PC-9 (cell line): ENCODE data around the gene CCDC9B. TPM values are rescaled to one million over a fixed set of nuclear protein-coding genes. Genes with fewer than 3 reads are reported as not detected.

Experiments used
- BruUV-seq: library from RNA; stranded (reverse); fragments of 400-500 nt; replicated peaks from 2 replicates; lab custom pipeline; 2021; lab: Mats Ljungman, UMichigan
- CTCF ChIA-PET: fragments of 300-600 bp; sonication (Branson Sonifier 250); formaldehyde crosslinking; loops from one replicate; lab custom pipeline; 2022; ENCODE audit warnings: antibody characterized with exemption; lab: Charles Lee
- POLR2A ChIA-PET: fragments of 300-600 bp; sonication (Branson Sonifier 250); formaldehyde crosslinking; loops from one replicate; lab custom pipeline; 2022; ENCODE audit warnings: antibody characterized with exemption; ENCODE audit not compliant: unreplicated experiment; lab: Charles Lee
- DNase-seq, 2 experiments: peaks; one replicate each; pipeline versions ENCODE4 v3.0.0 to v3.0.0-alpha.2; 2015 to 2022; ENCODE audit warnings: mixed read lengths in 1 of 2
- H2AFZ ChIP-seq: fragments of 200-600 bp; sonication (generic); 2 replicates; pipeline ENCODE4 v1.8.1; 2017; ENCODE audit warnings: antibody characterized with exemption
- H3F3A ChIP-seq: fragments of 200-600 bp; sonication (generic); 2 replicates; pipeline ENCODE4 v1.8.1; 2017; ENCODE audit warnings: antibody characterized with exemption, mild to moderate bottlenecking, low read depth; ENCODE audit not compliant: insufficient read depth
- H3K27ac ChIP-seq: fragments of 200-600 bp; sonication (generic); 2 replicates; pipeline ENCODE4 v1.6.1; 2016; ENCODE audit warnings: mixed run types
- H3K27me3 ChIP-seq: fragments of 200-600 bp; sonication (generic); 2 replicates; pipeline ENCODE4 v1.6.1; 2016; ENCODE audit warnings: low read depth, mixed run types; ENCODE audit not compliant: insufficient read depth
- H3K36me3 ChIP-seq: fragments of 200-600 bp; sonication (generic); 2 replicates; pipeline ENCODE4 v1.6.1; 2016; ENCODE audit warnings: low read depth, mixed run types
- H3K4me1 ChIP-seq: fragments of 200-600 bp; sonication (generic); replicated peaks from 2 replicates; pipeline ENCODE4 v1.6.1; 2016; ENCODE audit warnings: mixed run types; ENCODE audit not compliant: insufficient read depth
- H3K4me2 ChIP-seq: fragments of 200-600 bp; sonication (generic); 2 replicates; pipeline ENCODE4 v1.6.1; 2017; ENCODE audit warnings: mixed run types
- H3K4me3 ChIP-seq: fragments of 200-600 bp; sonication (generic); 2 replicates; pipeline ENCODE4 v1.6.1; 2016; ENCODE audit warnings: mixed run types
- H3K79me2 ChIP-seq: fragments of 200-600 bp; sonication (generic); 2 replicates; pipeline ENCODE4 v1.6.1; 2017; ENCODE audit warnings: low read depth, mixed run types
- H3K9me2 ChIP-seq: fragments of 200-600 bp; sonication (generic); 2 replicates; pipeline ENCODE4 v1.8.1; 2017; ENCODE audit warnings: mild to moderate bottlenecking; ENCODE audit not compliant: insufficient read depth
- H3K9me3 ChIP-seq: fragments of 200-600 bp; sonication (generic); 2 replicates; pipeline ENCODE4 v1.8.1; 2016; ENCODE audit warnings: low read depth; ENCODE audit not compliant: insufficient read depth
- H4K20me1 ChIP-seq: fragments of 200-600 bp; sonication (generic); 2 replicates; pipeline ENCODE4 v1.8.1; 2017; ENCODE audit not compliant: insufficient read depth
- CTCF ChIP-seq: fragments of 200-600 bp; sonication (generic); conservative IDR thresholded peaks from 2 replicates; pipeline ENCODE4 v1.6.1; 2017; ENCODE audit warnings: mixed run types, antibody characterized with exemption, mild to moderate bottlenecking, moderate library complexity
- EZH2 ChIP-seq: fragments of 200-600 bp; sonication (generic); IDR thresholded peaks from 2 replicates; pipeline ENCODE4 v1.8.0; 2017; ENCODE audit warnings: antibody characterized with exemption, low read depth
- intact Hi-C: fragments of 100-400 bp; cut with micrococcal nuclease; formaldehyde crosslinking; loops from one replicate; pipeline ENCODE4 v1.10.0; 2022; ENCODE audit not compliant: unreplicated experiment
- total RNA-seq: library from RNA; stranded (reverse); gene quantifications from 2 replicates; pipeline ENCODE4 v1.2.3, GENCODE V29; 2021

Gene CCDC9B
- total RNA-seq, 1 experiment from 2014 or later, result 141 TPM

GRCh38 chr15:40379374-40379773 is 38.6 kb upstream of the CCDC9B start:
- no peak for DNase-seq
- no peak overlapping the region for H2AFZ ChIP-seq
- H4K20me1 ChIP-seq, result no peaks in the 10 kb centered on the region
- H3K9me2 ChIP-seq, result no peaks in the 10 kb centered on the region; the same call in 1 of the 2 replicates
- ChIA-PET POLR2A (interaction anchor here (0.6 kb wide), 1 partner anchor 152 kb away, joined by 8 read pairs; no protein-coding TSS in a partner anchor), CTCF (interaction anchor here (0.6 to 1.0 kb wide), 2 partner anchors 42 to 210 kb away, joined by 3 to 4 read pairs; no protein-coding TSS in a partner anchor)
- peak overlapping the region; percentile 94 for H3K27ac ChIP-seq
- no TSS peak for BruUV-seq
- H3F3A ChIP-seq, result peaks cover 19% of the 10 kb centered on the region
- peaks cover 40% of the 10 kb centered on the region for H3K4me1 ChIP-seq
- no peaks in the 10 kb centered on the region for H3K27me3 ChIP-seq
- H3K4me3 ChIP-seq, result no peak overlapping the region
- intact Hi-C loops, result no loop called here
- H3K36me3 ChIP-seq, result no peaks in the 10 kb centered on the region
- peaks cover 16% of the 10 kb centered on the region for H3K79me2 ChIP-seq
- peak overlapping the region; percentile 43 for H3K4me2 ChIP-seq
- no peaks in the 10 kb centered on the region for H3K9me3 ChIP-seq
- TF ChIP-seq CTCF (no peak), EZH2 (no peak)

GRCh38 chr15:40377606-40378005 is 36.9 kb upstream of the CCDC9B start:
- intact Hi-C loops, result no loop called here
- Histone ChIP-seq H3K9me2 (no peaks in the 10 kb centered on the region; the same call in 1 of the 2 replicates), H3K9me3 (no peaks in the 10 kb centered on the region), H3K4me3 (no peak overlapping the region), H4K20me1 (no peaks in the 10 kb centered on the region), H3K79me2 (no peaks in the 10 kb centered on the region), H2AFZ (no peak overlapping the region), H3F3A (peaks cover 19% of the 10 kb centered on the region), H3K27ac (no peak overlapping the region), H3K4me2 (no peak overlapping the region), H3K27me3 (no peaks in the 10 kb centered on the region), H3K36me3 (no peaks in the 10 kb centered on the region), H3K4me1 (peaks cover 33% of the 10 kb centered on the region)
- TF ChIP-seq EZH2 (no peak), CTCF (no peak)
- CTCF ChIA-PET, result no interaction called here
- no TSS peak for BruUV-seq
- DNase-seq, result no peak
- POLR2A ChIA-PET, result no interaction called here

GRCh38 chr15:40372981-40373380 is 32.2 kb upstream of the CCDC9B start:
- DNase-seq, result no peak
- Histone ChIP-seq H3K9me2 (no peaks in the 10 kb centered on the region), H3K36me3 (no peaks in the 10 kb centered on the region), H4K20me1 (no peaks in the 10 kb centered on the region), H3K4me1 (no peaks in the 10 kb centered on the region), H3K27ac (no peak overlapping the region), H3K79me2 (no peaks in the 10 kb centered on the region), H2AFZ (no peak overlapping the region), H3K4me2 (no peak overlapping the region), H3F3A (no peaks in the 10 kb centered on the region), H3K27me3 (no peaks in the 10 kb centered on the region), H3K9me3 (no peaks in the 10 kb centered on the region), H3K4me3 (no peak overlapping the region)
- no TSS peak for BruUV-seq
- POLR2A ChIA-PET, result no interaction called here
- TF ChIP-seq CTCF (no peak), EZH2 (no peak)
- intact Hi-C loops, result no loop called here
- CTCF ChIA-PET, result no interaction called here
